ENCODE measurements around the gene UTP11.

The UTP11 gene

DNA sequence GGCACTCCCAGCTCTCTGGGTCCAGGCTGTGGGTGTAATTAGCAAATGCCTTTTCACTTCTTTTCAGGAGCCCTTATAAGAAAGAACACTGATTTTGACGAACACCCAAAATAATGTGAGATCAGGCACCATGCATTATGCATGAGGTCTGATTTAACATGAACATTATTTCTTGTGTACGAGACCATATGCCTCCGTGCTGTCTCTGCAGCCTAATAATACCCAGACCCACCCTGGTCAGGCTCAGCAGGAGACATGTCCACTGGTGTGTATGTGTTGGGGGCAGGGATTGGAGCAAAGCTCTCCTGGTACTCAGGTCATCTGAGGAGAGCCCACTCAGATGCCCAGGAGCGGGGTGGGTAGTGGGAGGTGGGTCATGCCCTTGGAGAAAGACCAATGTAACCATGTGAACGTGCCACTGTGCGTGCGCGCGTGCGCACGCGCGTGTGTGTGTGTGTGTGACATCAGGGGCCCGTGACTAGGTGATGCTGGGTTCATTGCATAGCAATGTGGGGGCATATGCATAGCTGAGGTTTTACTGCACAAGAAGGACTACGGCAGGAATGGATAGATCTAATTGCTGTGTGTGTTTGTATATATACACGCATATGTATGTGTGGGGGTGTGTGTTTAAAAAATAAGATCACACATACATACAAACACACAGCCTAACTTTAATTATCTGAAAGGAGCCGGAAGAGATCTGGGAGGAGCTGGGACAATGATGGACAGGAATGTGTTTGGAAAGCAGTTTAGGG is 27.0 kb downstream of the UTP11 start:
- H3K27ac ChIP-seq: no peak overlapping the region
- TF ChIP-seq CTCF (conservative IDR thresholded peaks at IDR 0.05): no peak

DNA sequence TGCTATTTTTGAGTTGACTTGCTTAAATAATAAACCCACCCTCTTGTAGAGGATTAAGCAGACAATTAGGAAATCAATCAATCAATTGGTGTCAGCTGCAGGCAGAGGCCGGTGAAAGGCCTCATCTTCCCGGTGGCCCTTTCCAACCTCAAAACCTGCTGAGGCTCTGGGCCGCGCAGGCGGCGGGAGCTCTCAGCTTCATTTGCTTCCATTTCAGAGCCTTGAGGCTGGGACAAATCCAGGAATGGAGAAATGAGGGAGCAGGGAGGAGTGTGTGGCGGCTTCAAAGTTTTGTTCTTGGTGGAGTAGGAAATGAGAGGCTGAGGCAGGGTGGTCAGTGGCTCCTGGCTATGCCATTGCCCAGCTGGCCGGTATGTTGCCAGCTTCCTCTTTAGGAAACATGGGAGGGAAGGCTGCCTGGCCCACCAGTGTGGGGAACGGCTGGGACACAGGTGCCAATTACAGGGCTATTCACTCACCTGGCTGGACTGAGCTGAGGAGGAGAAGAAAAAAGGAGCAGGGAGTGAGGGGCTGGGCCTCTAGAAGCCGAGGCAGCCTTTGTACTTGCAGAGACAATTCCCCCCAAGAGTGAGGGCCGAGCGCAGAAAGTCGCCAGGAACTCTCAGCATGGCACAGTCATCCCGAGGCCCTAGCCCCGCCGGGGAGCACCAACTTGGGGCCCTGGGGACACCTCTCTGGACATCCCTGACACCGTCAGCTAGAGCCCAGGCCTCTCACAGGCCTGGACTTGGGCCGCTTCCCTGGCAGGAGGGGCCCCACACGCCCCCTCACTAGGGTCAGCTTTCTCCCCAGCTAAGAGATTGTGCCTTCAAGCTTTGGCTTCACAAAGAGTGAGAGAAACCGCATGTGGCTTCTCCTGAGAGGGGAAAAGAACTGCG is 29.7 kb downstream of the UTP11 start:
- TF ChIP-seq CTCF (conservative IDR thresholded peaks at IDR 0.05): no peak
- H3K27ac ChIP-seq: no peak overlapping the region

- no peak for TF ChIP-seq CTCF (conservative IDR thresholded peaks at IDR 0.05)
- H3K27ac ChIP-seq: no peak overlapping the region
These were observed 30.7 kb downstream of the UTP11 start for GRCh38 chr1:38043036-38043747.

GRCh38 chr1:38044221-38045215 is 32.0 kb downstream of the UTP11 start:
- no peak overlapping the region for H3K27ac ChIP-seq

DNA sequence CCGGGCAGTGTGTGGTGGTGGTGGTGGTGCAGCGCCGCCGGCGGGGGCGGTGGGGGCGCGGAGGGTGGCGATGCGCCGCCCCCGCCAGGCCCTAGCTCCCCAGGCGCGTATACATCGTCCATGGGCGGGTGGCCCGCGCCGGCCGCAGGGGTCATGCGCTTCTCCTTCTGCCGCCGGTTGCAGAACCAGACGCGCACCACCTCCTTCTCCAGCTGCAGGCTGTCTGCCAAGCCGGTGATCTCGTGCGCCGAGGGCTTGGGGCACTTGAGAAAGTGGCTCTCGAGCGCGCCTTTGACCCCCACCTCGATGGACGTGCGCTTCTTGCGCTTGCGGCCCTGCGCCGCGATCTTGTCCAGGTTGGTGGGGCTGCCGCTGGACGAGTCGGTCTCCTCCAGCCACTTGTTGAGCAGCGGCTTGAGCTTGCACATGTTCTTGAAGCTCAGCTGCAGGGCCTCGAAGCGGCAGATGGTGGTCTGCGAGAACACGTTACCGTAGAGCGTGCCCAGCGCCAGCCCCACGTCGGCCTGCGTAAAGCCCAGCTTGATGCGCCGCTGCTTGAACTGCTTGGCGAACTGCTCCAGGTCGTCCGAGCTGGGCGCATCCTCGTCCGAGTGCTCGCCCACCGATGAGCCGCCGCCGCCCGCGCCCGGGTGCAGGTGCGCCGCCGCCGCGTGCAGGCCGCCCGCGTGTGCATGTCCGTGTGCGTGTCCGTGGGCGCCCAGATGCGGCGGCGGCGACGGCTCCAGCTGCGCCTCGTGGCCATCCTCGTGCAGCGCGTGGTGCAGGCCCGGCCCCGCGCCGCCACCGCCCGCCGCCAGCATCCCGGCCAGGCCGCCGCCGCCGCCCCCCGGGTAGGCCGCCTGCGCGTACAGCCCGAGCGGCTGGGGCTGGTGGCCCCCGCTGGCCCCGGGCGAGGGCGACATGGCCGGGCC is 33.1 kb downstream of the UTP11 start:
- TF ChIP-seq CTCF (conservative IDR thresholded peaks at IDR 0.05): no peak
- no peak overlapping the region for H3K27ac ChIP-seq

More at GRCh38 chr1:38044221-38045215, 32.0 kb downstream of the UTP11 start:
- TF ChIP-seq CTCF (conservative IDR thresholded peaks at IDR 0.05): no peak

DNA sequence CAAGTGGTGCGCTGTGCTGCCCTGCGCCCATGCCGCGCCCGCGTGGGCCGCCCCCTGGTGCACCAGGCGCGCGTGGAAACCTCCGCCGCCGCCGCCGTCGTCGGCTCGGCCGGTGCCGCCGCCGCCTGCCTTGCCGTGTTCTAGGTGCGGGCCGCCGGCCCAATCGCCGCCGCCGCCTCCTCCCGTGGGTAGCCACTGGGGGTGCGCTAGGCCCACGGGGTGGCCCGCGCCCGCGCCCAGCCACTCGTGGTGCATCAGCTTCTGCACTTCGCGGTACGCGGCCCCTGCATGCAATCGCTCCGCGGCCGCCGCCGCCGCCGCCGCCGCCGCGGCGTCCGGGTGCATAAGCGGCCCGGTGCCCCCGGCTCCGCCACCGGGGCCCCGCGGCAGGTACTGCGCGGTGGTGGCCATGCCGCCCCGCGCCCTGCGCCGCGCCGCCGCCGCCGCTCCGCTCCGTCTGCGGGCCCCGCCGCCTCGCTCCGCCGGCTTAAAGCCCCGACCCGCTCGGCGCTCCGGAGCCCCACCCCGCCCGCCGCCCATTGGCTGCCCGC is 33.9 kb downstream of the UTP11 start, which contains the start of gene POU3F1:
POU3F1 (minus strand) TSS at position 461 of the 551 bp plus-strand sequence; CDS start at position 411, 50 bp downstream.
- no peak for TF ChIP-seq CTCF (conservative IDR thresholded peaks at IDR 0.05)
- H3K27ac ChIP-seq: peak within 1 kb of the TSS; percentile 61
